ENCODE measurements around the gene PLK3. TPM values are rescaled to one million over a fixed set of nuclear protein-coding genes. Genes with fewer than 3 reads are reported as not detected.

Gene PLK3
- total RNA-seq, 1 donor from 2014 or later: 2.2 TPM

DNA sequence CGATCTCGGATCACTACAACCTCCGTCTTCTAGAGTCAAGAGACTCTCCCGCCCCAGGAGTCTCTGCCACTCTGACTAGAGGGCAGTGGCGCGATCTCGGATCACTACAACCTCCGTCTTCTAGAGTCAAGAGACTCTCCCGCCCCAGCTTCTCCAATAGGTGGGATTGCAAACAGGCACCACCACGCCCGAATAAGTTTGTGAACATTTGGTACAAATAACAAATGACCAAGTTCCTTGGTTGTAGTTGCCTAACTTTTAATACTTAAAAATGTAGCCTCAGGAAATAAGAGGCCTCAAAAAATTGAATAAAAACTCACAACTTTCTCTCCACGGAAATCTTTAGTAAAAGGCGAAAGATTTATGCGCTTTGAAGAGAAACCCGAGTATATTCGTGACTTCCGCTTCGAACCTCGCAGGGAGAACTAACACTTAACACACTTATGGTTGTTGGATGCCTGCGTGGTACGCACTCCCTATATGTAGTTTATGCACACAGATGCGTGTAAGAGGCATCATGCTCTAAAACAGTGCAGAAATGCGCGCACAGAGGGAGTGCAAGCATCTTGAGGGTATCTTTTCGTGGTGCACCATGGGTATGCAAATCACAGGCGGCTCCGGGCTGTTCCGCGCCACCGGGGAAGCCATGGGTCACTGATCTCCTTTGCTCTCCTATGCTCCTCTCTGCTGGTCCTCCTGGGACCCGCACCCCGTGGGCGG is 19.6 kb downstream of the PLK3 start:
- peaks cover 8% of the 10 kb centered on the region for H3K4me1 ChIP-seq
- DNase-seq (ENCODE audit: low spot score): peak; percentile 93
- H3K27ac ChIP-seq: peak overlapping the region; percentile 100
- no peaks in the 10 kb centered on the region for H4K20me1 ChIP-seq (ENCODE audit: low read depth)
- no peaks in the 10 kb centered on the region for H3K27me3 ChIP-seq
- H3K9ac ChIP-seq: peak overlapping the region; percentile 93
- Mint-ChIP-seq H3K9me3 (peaks cover 11% of the 10 kb centered on the region), H3K27me3 (ENCODE audit: insufficient read depth, low read depth) (peaks cover 17% of the 10 kb centered on the region), H3K27ac (peak overlapping the region; percentile 100), H3K4me3 (peak overlapping the region; percentile 80), H3K4me1 (peaks cover 32% of the 10 kb centered on the region), H3K36me3 (peaks cover 8% of the 10 kb centered on the region)
- no peaks in the 10 kb centered on the region for H3K9me3 ChIP-seq (ENCODE audit: low read depth)
- peak overlapping the region; percentile 78 for H2AFZ ChIP-seq (replicated peaks)
- no peak for TF ChIP-seq EZH2 (IDR thresholded peaks at IDR 0.05)
- TF ChIP-seq, protein P1, sequence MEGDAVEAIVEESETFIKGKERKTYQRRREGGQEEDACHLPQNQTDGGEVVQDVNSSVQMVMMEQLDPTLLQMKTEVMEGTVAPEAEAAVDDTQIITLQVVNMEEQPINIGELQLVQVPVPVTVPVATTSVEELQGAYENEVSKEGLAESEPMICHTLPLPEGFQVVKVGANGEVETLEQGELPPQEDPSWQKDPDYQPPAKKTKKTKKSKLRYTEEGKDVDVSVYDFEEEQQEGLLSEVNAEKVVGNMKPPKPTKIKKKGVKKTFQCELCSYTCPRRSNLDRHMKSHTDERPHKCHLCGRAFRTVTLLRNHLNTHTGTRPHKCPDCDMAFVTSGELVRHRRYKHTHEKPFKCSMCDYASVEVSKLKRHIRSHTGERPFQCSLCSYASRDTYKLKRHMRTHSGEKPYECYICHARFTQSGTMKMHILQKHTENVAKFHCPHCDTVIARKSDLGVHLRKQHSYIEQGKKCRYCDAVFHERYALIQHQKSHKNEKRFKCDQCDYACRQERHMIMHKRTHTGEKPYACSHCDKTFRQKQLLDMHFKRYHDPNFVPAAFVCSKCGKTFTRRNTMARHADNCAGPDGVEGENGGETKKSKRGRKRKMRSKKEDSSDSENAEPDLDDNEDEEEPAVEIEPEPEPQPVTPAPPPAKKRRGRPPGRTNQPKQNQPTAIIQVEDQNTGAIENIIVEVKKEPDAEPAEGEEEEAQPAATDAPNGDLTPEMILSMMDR (IDR thresholded peaks at IDR 0.05): peak; percentile 22
- TF ChIP-seq EZH2phosphoT487 (IDR thresholded peaks at IDR 0.05): no peak
- H3F3A ChIP-seq (ENCODE audit: low read depth): peaks cover 31% of the 10 kb centered on the region
- peak overlapping the region; percentile 71 for H3K4me2 ChIP-seq
- H3K36me3 ChIP-seq: no peaks in the 10 kb centered on the region
- H3K79me2 ChIP-seq (ENCODE audit: low read depth): no peaks in the 10 kb centered on the region
- peak overlapping the region; percentile 39 for H3K4me3 ChIP-seq

DNA sequence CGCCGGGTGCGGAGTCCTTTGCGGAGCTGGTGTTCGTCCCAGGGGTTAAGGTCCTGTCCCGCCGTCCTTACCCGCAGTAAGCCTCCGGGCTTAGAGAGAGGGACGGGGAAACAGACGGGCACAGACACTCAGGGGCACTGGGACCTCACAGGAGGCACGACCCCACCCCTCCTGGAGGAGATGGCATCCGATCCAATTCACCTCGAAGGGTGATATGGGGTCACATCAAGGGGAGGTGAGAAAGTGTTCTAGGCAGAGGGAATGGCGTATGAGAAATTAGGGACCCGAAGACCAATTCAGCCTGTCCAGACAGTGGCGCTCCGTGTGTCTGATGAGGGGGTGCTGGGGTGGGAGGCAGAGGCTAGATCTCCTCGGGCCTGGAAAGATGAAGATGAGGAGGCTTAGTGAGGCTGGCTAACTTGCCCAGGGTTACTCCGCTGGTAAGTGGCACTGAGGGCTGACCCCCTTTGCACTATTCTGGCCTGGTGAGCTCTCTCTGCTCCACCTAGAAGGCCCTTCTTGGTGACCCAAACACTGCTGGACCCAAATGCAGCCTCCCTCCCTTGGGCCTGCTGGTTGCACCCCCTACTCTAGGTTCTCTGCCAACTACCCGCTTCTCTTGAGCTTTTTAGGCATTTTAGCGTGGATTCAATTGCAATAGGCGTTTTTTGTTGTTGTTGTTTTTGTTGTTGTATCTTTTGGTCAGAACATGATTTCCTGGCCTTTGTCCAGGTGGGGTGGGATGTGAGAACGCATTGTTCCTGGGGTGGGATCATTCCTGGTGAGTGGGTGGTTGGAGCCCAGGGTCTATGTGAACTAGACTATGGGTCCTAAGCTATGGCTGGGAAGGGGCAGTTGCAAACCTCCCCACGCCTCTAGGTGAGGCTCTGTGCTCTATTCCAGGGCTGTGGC is 20.4 kb downstream of the PLK3 start:
- no peaks in the 10 kb centered on the region for H4K20me1 ChIP-seq (ENCODE audit: low read depth)
- Mint-ChIP-seq H3K9me3 (peaks cover 11% of the 10 kb centered on the region), H3K36me3 (peaks cover 2% of the 10 kb centered on the region), H3K4me3 (peak overlapping the region; percentile 80), H3K27ac (peak overlapping the region; percentile 100), H3K4me1 (peaks cover 27% of the 10 kb centered on the region), H3K27me3 (ENCODE audit: insufficient read depth, low read depth) (peaks cover 12% of the 10 kb centered on the region)
- no peak overlapping the region for H3K27ac ChIP-seq
- no peak overlapping the region for H3K9ac ChIP-seq
- H3K4me2 ChIP-seq: peak overlapping the region; percentile 71
- H3K4me1 ChIP-seq: peaks cover 8% of the 10 kb centered on the region
- peaks cover 30% of the 10 kb centered on the region for H3F3A ChIP-seq (ENCODE audit: low read depth)
- peak overlapping the region; percentile 39 for H3K4me3 ChIP-seq
- peak overlapping the region; percentile 78 for H2AFZ ChIP-seq (replicated peaks)
- no peaks in the 10 kb centered on the region for H3K79me2 ChIP-seq (ENCODE audit: low read depth)
- no peak for DNase-seq (ENCODE audit: low spot score)
- TF ChIP-seq EZH2phosphoT487 (IDR thresholded peaks at IDR 0.05): no peak
- no peak for TF ChIP-seq EZH2 (IDR thresholded peaks at IDR 0.05)
- TF ChIP-seq, protein P1 (IDR thresholded peaks at IDR 0.05): no peak
- H3K27me3 ChIP-seq: no peaks in the 10 kb centered on the region
- no peaks in the 10 kb centered on the region for H3K9me3 ChIP-seq (ENCODE audit: low read depth)
- H3K36me3 ChIP-seq: no peaks in the 10 kb centered on the region

DNA sequence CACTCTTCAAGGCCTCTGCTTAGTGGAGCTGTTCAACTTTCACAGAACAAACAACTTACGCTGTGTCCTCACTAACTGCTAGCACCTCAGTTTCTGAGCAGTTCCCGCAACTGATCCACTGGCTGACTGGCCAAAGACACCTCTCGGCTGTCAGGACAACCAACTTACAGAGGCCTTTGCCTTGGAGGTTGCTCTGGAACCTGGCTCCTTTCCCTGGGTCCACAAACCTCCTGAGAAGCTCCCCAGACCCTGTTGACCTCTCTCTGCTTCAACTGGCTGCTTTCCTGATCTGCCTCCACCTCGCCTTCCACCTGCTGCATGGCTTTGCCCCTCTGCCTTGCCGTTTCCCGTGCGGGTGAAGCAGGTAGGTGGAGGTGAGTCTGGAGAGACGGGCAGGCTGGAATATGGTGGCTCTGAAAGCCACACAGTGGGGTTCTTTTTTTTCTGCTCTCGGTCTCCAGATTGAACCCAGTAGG is 21.1 kb downstream of the PLK3 start:
- no peak overlapping the region for H2AFZ ChIP-seq (replicated peaks)
- no peak overlapping the region for H3K4me3 ChIP-seq
- H3K9me3 Mint-ChIP-seq: peaks cover 11% of the 10 kb centered on the region
- peaks cover 2% of the 10 kb centered on the region for H3K36me3 Mint-ChIP-seq
- no peak for TF ChIP-seq EZH2 (IDR thresholded peaks at IDR 0.05)
- no peak for TF ChIP-seq EZH2phosphoT487 (IDR thresholded peaks at IDR 0.05)
- TF ChIP-seq, protein P1 (IDR thresholded peaks at IDR 0.05): no peak
- H3F3A ChIP-seq (ENCODE audit: low read depth): peaks cover 26% of the 10 kb centered on the region
- peaks cover 8% of the 10 kb centered on the region for H3K4me1 ChIP-seq
- no peak overlapping the region for H3K27ac ChIP-seq
- no peaks in the 10 kb centered on the region for H3K36me3 ChIP-seq
- H3K27me3 Mint-ChIP-seq (ENCODE audit: insufficient read depth, low read depth): peaks cover 12% of the 10 kb centered on the region
- peak overlapping the region; percentile 80 for H3K27ac Mint-ChIP-seq
- no peaks in the 10 kb centered on the region for H3K27me3 ChIP-seq
- no peak overlapping the region for H3K4me2 ChIP-seq
- no peaks in the 10 kb centered on the region for H4K20me1 ChIP-seq (ENCODE audit: low read depth)
- H3K4me3 Mint-ChIP-seq: peak overlapping the region; percentile 52
- no peak overlapping the region for H3K9ac ChIP-seq
- no peak for DNase-seq (ENCODE audit: low spot score)
- H3K79me2 ChIP-seq (ENCODE audit: low read depth): no peaks in the 10 kb centered on the region
- no peaks in the 10 kb centered on the region for H3K9me3 ChIP-seq (ENCODE audit: low read depth)
- peaks cover 27% of the 10 kb centered on the region for H3K4me1 Mint-ChIP-seq

All from neural progenitor cell (in vitro differentiated cells).